SK-N-MC (cell line): ENCODE data around the gene STPG2.

Source experiments
- EZH2 ChIP-seq: fragments of 200-600 bp; sonication (generic); IDR thresholded peaks from one replicate; pipeline ENCODE4 v1.6.1; 2017; ENCODE audit warnings: antibody characterized with exemption
- POLR2AphosphoS5 ChIP-seq: IDR thresholded peaks from 2 replicates; pipeline ENCODE4 v1.6.1; 2012; ENCODE audit warnings: mild to moderate bottlenecking, low read depth, low read length, borderline replicate concordance

- TF ChIP-seq EZH2 (no peak), POLR2AphosphoS5 (no peak)
Observed at GRCh38 chr4:97752599-97752998, 390.7 kb downstream of the STPG2 start.
